Measurements from ENCODE around the gene TRIM46.

- TF ChIP-seq CTCF (IDR thresholded peaks at IDR 0.05 in 8 of 11, conservative IDR thresholded peaks at IDR 0.05 in 3 of 11) (peak; percentile 76 to 92 (median 87)), POLR2A (IDR thresholded peaks at IDR 0.05) (no peak)
Observed at GRCh38 chr1:155206891-155207805, 33.5 kb downstream of the TRIM46 start.
